ENCODE results near the gene TNRC6B.

The TNRC6B gene

GRCh38 chr22:40198733-40199132, 21.0 kb downstream of the TNRC6B start:
- TF ChIP-seq BHLHE40 (IDR thresholded peaks at IDR 0.05; ENCODE audit: borderline replicate concordance) (no peak), L3MBTL2 (conservative IDR thresholded peaks at IDR 0.05) (no peak), PKNOX1 (IDR thresholded peaks at IDR 0.05) (no peak), FOXM1 (IDR thresholded peaks at IDR 0.05; ENCODE audit: borderline replicate concordance) (no peak), FOXA1 (IDR thresholded peaks at IDR 0.05) (no peak), LEF1 (IDR thresholded peaks at IDR 0.05; ENCODE audit: borderline replicate concordance) (no peak), SUZ12 (IDR thresholded peaks at IDR 0.05) (no peak), ELF4 (IDR thresholded peaks at IDR 0.05) (no peak), ZNF384 (IDR thresholded peaks at IDR 0.05) (no peak), HDGF (IDR thresholded peaks at IDR 0.05; ENCODE audit: borderline replicate concordance) (no peak), CTBP1 (IDR thresholded peaks at IDR 0.05; ENCODE audit: borderline replicate concordance) (no peak)
- no peak for DNase-seq (ENCODE audit: extremely low spot score)
- POLR2A ChIA-PET = interaction anchor here (0.7 to 1.6 kb wide), 2 partner anchors 148 to 155 kb away, joined by 3 to 5 read pairs; no protein-coding TSS in a partner anchor
- CTCF ChIA-PET = no interaction called here

- ChIA-PET POLR2A (interaction anchor here (1.6 kb wide), 1 partner anchor 155 kb away, joined by 5 read pairs; no protein-coding TSS in a partner anchor), CTCF (no interaction called here)
- TF ChIP-seq ZNF384 (IDR thresholded peaks at IDR 0.05) = no peak
- TF ChIP-seq LEF1 (IDR thresholded peaks at IDR 0.05; ENCODE audit: borderline replicate concordance) = no peak
- no peak for TF ChIP-seq PKNOX1 (IDR thresholded peaks at IDR 0.05)
- TF ChIP-seq FOXK2 (IDR thresholded peaks at IDR 0.05) = no peak
- TF ChIP-seq ELF4 (IDR thresholded peaks at IDR 0.05) = no peak
- no peak for TF ChIP-seq ARNT (IDR thresholded peaks at IDR 0.05)
- no peak for TF ChIP-seq SP1 (IDR thresholded peaks at IDR 0.05)
- TF ChIP-seq SUZ12 (IDR thresholded peaks at IDR 0.05) = no peak
- TF ChIP-seq FOXA1 (IDR thresholded peaks at IDR 0.05) = no peak
- TF ChIP-seq CTBP1 (IDR thresholded peaks at IDR 0.05; ENCODE audit: borderline replicate concordance) = no peak
- TF ChIP-seq NFRKB (IDR thresholded peaks at IDR 0.05) = no peak
- TF ChIP-seq BHLHE40 (IDR thresholded peaks at IDR 0.05; ENCODE audit: borderline replicate concordance) = no peak
- DNase-seq (ENCODE audit: extremely low spot score) = no peak
Measured at GRCh38 chr22:40199223-40199622, 21.5 kb downstream of the TNRC6B start.

- CTCF ChIA-PET = no interaction called here
- POLR2A ChIA-PET = no interaction called here
Measured at GRCh38 chr22:40199852-40200251, 22.1 kb downstream of the TNRC6B start.

DNA sequence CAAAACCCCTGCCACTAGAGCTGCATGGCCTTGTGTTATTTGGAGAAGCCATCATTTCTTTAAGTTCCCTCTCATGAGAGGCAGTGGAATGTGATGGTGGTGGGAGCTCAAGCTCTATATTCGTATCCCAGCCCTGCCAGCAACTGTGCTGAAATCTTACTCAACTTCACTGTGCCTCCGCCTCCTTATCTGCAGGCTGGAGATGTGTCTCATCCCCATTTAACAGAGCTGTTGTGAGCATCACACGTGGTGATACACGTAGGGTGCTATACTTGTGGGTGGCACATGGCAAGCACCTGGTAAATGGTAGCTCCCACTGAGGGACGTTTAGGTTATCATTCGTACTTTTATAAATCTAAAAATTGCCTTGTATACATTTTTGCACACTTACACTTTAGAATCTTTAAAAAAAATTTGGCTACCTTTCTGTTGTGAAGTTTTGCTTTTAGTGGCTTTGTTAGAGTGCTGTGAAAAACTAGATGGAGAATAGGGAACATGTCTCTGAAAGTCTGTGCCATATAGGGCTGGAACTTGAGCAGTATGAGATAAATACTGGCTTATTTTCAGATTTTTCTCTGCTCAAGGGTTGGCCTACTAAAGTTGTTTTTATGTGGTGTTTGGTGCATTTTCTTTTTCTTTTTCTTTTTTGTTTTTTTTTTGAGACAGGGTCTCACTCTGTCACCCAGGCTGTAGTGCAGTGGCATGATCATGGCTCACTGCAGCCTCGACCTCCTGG, 23.2 kb downstream of the TNRC6B start:
- ChIA-PET CTCF (no interaction called here), POLR2A (no interaction called here)
- no peak for TF ChIP-seq NFRKB (IDR thresholded peaks at IDR 0.05)
- TF ChIP-seq SP1 (IDR thresholded peaks at IDR 0.05) = no peak
- no peak for TF ChIP-seq FOXK2 (IDR thresholded peaks at IDR 0.05)
- TF ChIP-seq FOXM1 (IDR thresholded peaks at IDR 0.05; ENCODE audit: borderline replicate concordance) = no peak
- no peak for DNase-seq (ENCODE audit: extremely low spot score)

More at GRCh38 chr22:40199852-40200251, 22.1 kb downstream of the TNRC6B start:
- DNase-seq (ENCODE audit: extremely low spot score) = no peak
- TF ChIP-seq SP1 (IDR thresholded peaks at IDR 0.05) (no peak), LEF1 (IDR thresholded peaks at IDR 0.05; ENCODE audit: borderline replicate concordance) (no peak), FOXA1 (IDR thresholded peaks at IDR 0.05) (no peak), ARNT (IDR thresholded peaks at IDR 0.05) (no peak), TARDBP (IDR thresholded peaks at IDR 0.05) (no peak), HDGF (IDR thresholded peaks at IDR 0.05; ENCODE audit: borderline replicate concordance) (no peak), FOXK2 (IDR thresholded peaks at IDR 0.05) (no peak), PKNOX1 (IDR thresholded peaks at IDR 0.05) (no peak)

- POLR2A ChIA-PET = interaction anchor here (1.0 to 1.7 kb wide), 2 partner anchors 25 to 158 kb away, joined by 3 to 5 read pairs; partner anchors contain the start of gene TNRC6B
- TF ChIP-seq BHLHE40 (IDR thresholded peaks at IDR 0.05; ENCODE audit: borderline replicate concordance) = no peak
- no peak for TF ChIP-seq TARDBP (IDR thresholded peaks at IDR 0.05)
- TF ChIP-seq SP1 (IDR thresholded peaks at IDR 0.05) = no peak
- no peak for TF ChIP-seq L3MBTL2 (conservative IDR thresholded peaks at IDR 0.05)
- TF ChIP-seq ELF4 (IDR thresholded peaks at IDR 0.05) = no peak
- TF ChIP-seq FOXA1 (IDR thresholded peaks at IDR 0.05) = no peak
- CTCF ChIA-PET = interaction anchor here (1.4 kb wide), 1 partner anchor 9 kb away, joined by 3 read pairs; no protein-coding TSS in a partner anchor
Measured at GRCh38 chr22:40202225-40202944, 24.7 kb downstream of the TNRC6B start.

GRCh38 chr22:40203572-40203971, 25.8 kb downstream of the TNRC6B start:
- DNase-seq (ENCODE audit: extremely low spot score) = no peak
- TF ChIP-seq FOXK2 (IDR thresholded peaks at IDR 0.05) = no peak
- TF ChIP-seq SUZ12 (IDR thresholded peaks at IDR 0.05) = no peak
- TF ChIP-seq ELF4 (IDR thresholded peaks at IDR 0.05) = no peak
- no peak for TF ChIP-seq SP1 (IDR thresholded peaks at IDR 0.05)
- no peak for TF ChIP-seq HDGF (IDR thresholded peaks at IDR 0.05; ENCODE audit: borderline replicate concordance)
- TF ChIP-seq ZNF384 (IDR thresholded peaks at IDR 0.05) = no peak
- TF ChIP-seq L3MBTL2 (conservative IDR thresholded peaks at IDR 0.05) = no peak
- ChIA-PET POLR2A (interaction anchor here (1.0 kb wide), 1 partner anchor 159 kb away, joined by 3 read pairs; no protein-coding TSS in a partner anchor), CTCF (interaction anchor here (1.4 kb wide), 1 partner anchor 10 kb away, joined by 3 read pairs; no protein-coding TSS in a partner anchor)

More at GRCh38 chr22:40202225-40202944, 24.7 kb downstream of the TNRC6B start:
- DNase-seq (ENCODE audit: extremely low spot score) = no peak

Measured in HEK293T (cell line).